H1 (cell line): ENCODE results near the gene SMCHD1. TPM values are rescaled to one million over a fixed set of nuclear protein-coding genes. Genes with fewer than 3 reads are reported as not detected.

Experiments used
- CTCF ChIA-PET: fragments of 300-600 bp; sonication (Branson Sonifier 250); formaldehyde crosslinking; loops from one replicate; lab custom pipeline; 2021; ENCODE audit not compliant: partially characterized antibody; lab: Charles Lee
- POLR2A ChIA-PET: fragments of 300-600 bp; sonication (Branson Sonifier 250); formaldehyde crosslinking; loops from one replicate; lab custom pipeline; 2021; ENCODE audit warnings: inconsistent platforms; ENCODE audit not compliant: partially characterized antibody; lab: Charles Lee
- DNase-seq, 2 experiments: peaks; one replicate each; pipeline versions ENCODE4 v3.0.0 to v3.0.0-alpha.2; 2010 to 2022; ENCODE audit warnings: low spot score in 2 of 2, low read depth in 1 of 2, mixed read lengths in 1 of 2
- FAIRE-seq: peaks from 2 replicates; lab custom pipeline; 2011; peaks lifted over from hg19 to GRCh38; lab: Jason Lieb, UNC
- H2AFZ ChIP-seq: 2 replicates; pipeline ENCODE4 v1.8.1; 2012; ENCODE audit warnings: low read length, inconsistent platforms
- H2AK5ac ChIP-seq: 2 replicates; pipeline ENCODE4 v1.6.1; 2013; ENCODE audit warnings: low read depth, low read length
- H2BK120ac ChIP-seq: replicated peaks from 2 replicates; pipeline ENCODE3; 2013; ENCODE audit warnings: low read depth, low read length, inconsistent platforms
- H2BK12ac ChIP-seq: 2 replicates; pipeline ENCODE4 v1.6.1; 2013; ENCODE audit warnings: low read depth, low read length
- H2BK15ac ChIP-seq: 2 replicates; pipeline ENCODE4 v1.6.1; 2013; ENCODE audit warnings: low read length
- H2BK20ac ChIP-seq: 2 replicates; pipeline ENCODE4 v1.6.1; 2013; ENCODE audit warnings: low read length
- H2BK5ac ChIP-seq: 2 replicates; pipeline ENCODE4 v1.6.1; 2013; ENCODE audit warnings: low read depth, low read length
- H3K14ac ChIP-seq: 2 replicates; pipeline ENCODE4 v1.6.1; 2013; ENCODE audit warnings: inconsistent platforms; ENCODE audit not compliant: insufficient read length
- H3K18ac ChIP-seq: 2 replicates; pipeline ENCODE4 v1.6.1; 2013; ENCODE audit warnings: low read length; ENCODE audit errors: extremely low read depth
- H3K23ac ChIP-seq: 2 replicates; pipeline ENCODE4 v1.6.1; 2013; ENCODE audit warnings: inconsistent platforms; ENCODE audit not compliant: insufficient read length
- H3K23me2 ChIP-seq: 2 replicates; pipeline ENCODE4 v1.6.1; 2013; ENCODE audit warnings: low read depth, low read length
- H3K27ac ChIP-seq: 2 replicates; pipeline ENCODE4 v1.6.1; 2011; ENCODE audit warnings: low read depth, low read length, inconsistent platforms
- H3K27me3 ChIP-seq, 4 experiments: replicated peaks in 1 of 4; 1 replicate in 1 of 4; 2 replicates in 3 of 4; pipeline versions ENCODE4 v1.6.1 to v1.8.1; 2011 to 2013; ENCODE audit warnings: low read length in 3 of 4, mild to moderate bottlenecking in 3 of 4, inconsistent platforms in 2 of 4, mixed read lengths in 2 of 4, moderate library complexity in 1 of 4; ENCODE audit not compliant: control insufficient read depth in 3 of 4, insufficient read depth in 3 of 4; ENCODE audit errors: extremely low read depth in 1 of 4
- H3K36me3 ChIP-seq, 4 experiments: 2 replicates each; pipeline versions ENCODE4 v1.6.1 to v1.8.1; 2011 to 2013; ENCODE audit warnings: mild to moderate bottlenecking in 4 of 4, low read length in 3 of 4, moderate library complexity in 2 of 4, control low read depth in 1 of 4, inconsistent platforms in 1 of 4; ENCODE audit not compliant: insufficient read depth in 4 of 4, control insufficient read depth in 2 of 4
- H3K4ac ChIP-seq: replicated peaks from 2 replicates; pipeline ENCODE3; 2013; ENCODE audit warnings: low read length, low read depth, mixed read lengths, inconsistent platforms; ENCODE audit not compliant: insufficient read length
- H3K4me1 ChIP-seq, 4 experiments: replicated peaks in 1 of 4; 1 replicate in 1 of 4; 2 replicates in 3 of 4; pipeline versions ENCODE4 v1.6.1 to v1.8.1; 2011 to 2013; ENCODE audit warnings: low read length in 3 of 4, inconsistent platforms in 2 of 4, mixed read lengths in 1 of 4; ENCODE audit not compliant: insufficient read depth in 4 of 4, control insufficient read depth in 3 of 4
- H3K4me2 ChIP-seq, 2 experiments: 2 replicates each; pipeline versions ENCODE4 v1.6.1 to v1.8.1; 2011 to 2013; ENCODE audit warnings: low read depth in 2 of 2, low read length in 2 of 2, control low read depth in 1 of 2, inconsistent platforms in 1 of 2, mild to moderate bottlenecking in 1 of 2; ENCODE audit not compliant: insufficient read depth in 1 of 2
- H3K4me3 ChIP-seq, 4 experiments: fragments of 200-600, 300-600 bp in 1 of 4; sonication (generic), shearing (Covaris generic), sonication (Bioruptor Twin) in 1 of 4; 2 replicates each; pipeline versions ENCODE4 v1.5.1 to v1.8.1; 2011 to 2016; ENCODE audit warnings: low read length in 4 of 4, low read depth in 3 of 4, control low read depth in 2 of 4, inconsistent platforms in 2 of 4, mild to moderate bottlenecking in 2 of 4, mixed read lengths in 1 of 4, moderate library complexity in 1 of 4; ENCODE audit not compliant: insufficient read depth in 2 of 4; ENCODE audit errors: extremely low read depth in 1 of 4
- H3K56ac ChIP-seq: replicated peaks from 2 replicates; pipeline ENCODE3; 2013; ENCODE audit warnings: low read depth, mild to moderate bottlenecking, mixed read lengths, low read length, inconsistent platforms; ENCODE audit not compliant: insufficient read length
- H3K79me1 ChIP-seq: 2 replicates; pipeline ENCODE4 v1.6.1; 2013; ENCODE audit warnings: low read depth, low read length, control low read depth
- H3K79me2 ChIP-seq, 2 experiments: 2 replicates each; pipeline versions ENCODE4 v1.6.1 to v1.8.1; 2012 to 2013; ENCODE audit warnings: low read length in 2 of 2, mild to moderate bottlenecking in 2 of 2, inconsistent platforms in 1 of 2; ENCODE audit not compliant: insufficient read depth in 2 of 2, control insufficient read depth in 1 of 2
- H3K9ac ChIP-seq, 4 experiments: replicated peaks in 1 of 4; 1 replicate in 1 of 4; 2 replicates in 3 of 4; pipeline versions ENCODE4 v1.6.1 to v1.8.1; 2011 to 2013; ENCODE audit warnings: low read depth in 3 of 4, low read length in 3 of 4, control low read depth in 2 of 4, mild to moderate bottlenecking in 2 of 4, moderate library complexity in 2 of 4, inconsistent platforms in 1 of 4; ENCODE audit errors: extremely low read depth in 1 of 4
- H3K9me3 ChIP-seq, 2 experiments: 2 replicates each; pipeline versions ENCODE4 v1.6.1 to v1.8.1; 2012 to 2013; ENCODE audit warnings: mild to moderate bottlenecking in 2 of 2, moderate library complexity in 2 of 2, control low read depth in 1 of 2, inconsistent platforms in 1 of 2, low read depth in 1 of 2, low read length in 1 of 2, mixed read lengths in 1 of 2; ENCODE audit not compliant: insufficient read depth in 2 of 2
- H4K20me1 ChIP-seq, 2 experiments: replicated peaks in 1 of 2; 2 replicates each; pipeline versions ENCODE3 to v1.8.1; 2011 to 2013; ENCODE audit warnings: inconsistent platforms in 2 of 2, low read length in 2 of 2, mild to moderate bottlenecking in 1 of 2; ENCODE audit not compliant: insufficient read depth in 2 of 2, control insufficient read depth in 1 of 2
- H4K5ac ChIP-seq: 2 replicates; pipeline ENCODE4 v1.6.1; 2013; ENCODE audit warnings: low read length, low read depth, mixed read lengths, inconsistent platforms; ENCODE audit not compliant: insufficient read length
- H4K8ac ChIP-seq: 2 replicates; pipeline ENCODE4 v1.8.0; 2013; ENCODE audit warnings: mild to moderate bottlenecking, moderate library complexity, low read length, inconsistent platforms; ENCODE audit not compliant: insufficient read depth; ENCODE audit errors: extremely low read depth
- H4K91ac ChIP-seq: replicated peaks from 2 replicates; pipeline ENCODE3; 2013; ENCODE audit warnings: low read length, mixed read lengths, inconsistent platforms; ENCODE audit not compliant: insufficient read length
- ASH2L ChIP-seq: fragments of 200-600, 300-600 bp; sonication (generic); IDR thresholded peaks from one replicate; pipeline ENCODE4 v1.7.1; 2017; ENCODE audit warnings: low read length
- CBX5 ChIP-seq: fragments of 300-800, 300-1000 bp; sonication (generic); IDR thresholded peaks from 2 replicates; pipeline ENCODE4 v1.7.1; 2016; ENCODE audit warnings: antibody characterized with exemption, low read length, low read depth
- SP1 ChIP-seq: IDR thresholded peaks from 2 replicates; pipeline ENCODE4 v1.6.1; 2011; ENCODE audit warnings: low read depth, low read length
- WGBS, 2 experiments: shearing (Covaris generic) in 1 of 2; methylation state at CpG; one replicate each; pipeline versions ENCODE4 v1.1.6 to v1.1.7; 2013 to 2015; ENCODE audit warnings: low lambda C conversion rate in 2 of 2, mixed read lengths in 2 of 2, inconsistent platforms in 1 of 2, low coverage in 1 of 2, missing lambda C conversion rate in 1 of 2; ENCODE audit not compliant: insufficient replicate concordance in 2 of 2, insufficient coverage in 1 of 2, insufficient read length in 1 of 2; ENCODE audit errors: extremely low coverage in 1 of 2, missing lambda C conversion rate in 1 of 2; 5-methylcytosine and 5-hydroxymethylcytosine counted together
- polyA plus RNA-seq, 7 experiments: library from polyadenylated mRNA; depleted of rRNA in 3 of 7; stranded (reverse) in 5 of 7; unstranded in 2 of 7; fragments of >200 nt in 5 of 7; fragments of 200-250 nt in 2 of 7; gene quantifications; 1 replicate in 5 of 7; 2 replicates in 1 of 7; 4 replicates in 1 of 7; pipeline versions ENCODE4 v1.2.1 to v1.2.3, GENCODE V29; 2011 to 2013; ENCODE audit warnings: missing spikeins in 2 of 7, mixed read lengths in 2 of 7
- total RNA-seq: library from RNA; stranded (reverse); fragmentation: NEBNext Ultra II Directional; extraction: Animal tissue kit (Norgen Biotek cat#: 25700); gene quantifications from 2 replicates; pipeline ENCODE4 v1.2.1, GENCODE V29; 2021
- TF ChIP-seq, protein P1 (sequence below): IDR thresholded peaks from 2 replicates; pipeline ENCODE4 v1.6.1; 2012; ENCODE audit warnings: inconsistent platforms

SMCHD1 gene
- total and polyA plus RNA-seq, 2 of the 8 experiments (the other 6 are each of a cell fraction or from before 2014, with no cell fraction given), result 9.3 to 32.0 TPM

DNA sequence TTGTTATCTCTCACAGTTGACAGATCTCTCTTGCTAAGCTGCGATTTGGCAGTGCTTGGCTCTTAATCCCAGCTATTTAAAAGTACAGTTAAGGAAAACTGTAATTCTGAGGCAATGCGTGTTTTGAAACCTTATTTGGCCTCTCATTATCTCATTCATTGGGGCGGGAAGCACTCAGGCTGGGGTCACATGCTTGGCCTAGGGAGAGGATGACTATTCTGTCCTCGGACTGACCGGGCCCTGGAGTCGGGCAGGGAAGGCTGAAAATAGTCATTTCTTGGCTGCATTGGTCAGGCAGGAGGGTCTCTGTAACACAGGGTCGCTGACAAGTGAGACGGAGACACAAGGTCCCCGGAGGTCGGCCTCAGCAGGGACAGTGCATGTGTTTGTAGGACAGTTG, 171.1 kb downstream of the SMCHD1 start:
- Histone ChIP-seq H3K79me2 (no peaks in the 10 kb centered on the region), H3K18ac (no peak overlapping the region; the same call in 1 of the 2 replicates), H3K4ac (no peak overlapping the region), H2AK5ac (no peak overlapping the region), H2BK120ac (no peak overlapping the region), H4K91ac (no peak overlapping the region), H2BK5ac (no peak overlapping the region; the same call in 1 of the 2 replicates), H3K4me2 (no peak overlapping the region), H2BK20ac (no peak overlapping the region), H3K36me3 (no peaks in the 10 kb centered on the region), H4K8ac (no peak overlapping the region), H3K27ac (no peak overlapping the region), H2BK12ac (no peak overlapping the region), H3K27me3 (no peaks in the 10 kb centered on the region), H3K9ac (no peak overlapping the region; a peak in 1 of 7 replicates), H2AFZ (peak overlapping the region; percentile 49; the same call in 1 of the 2 replicates), H3K4me1 (no peaks in the 10 kb centered on the region), H2BK15ac (no peak overlapping the region), H3K23me2 (no peaks in the 10 kb centered on the region), H3K14ac (no peak overlapping the region), H4K20me1 (no peaks in the 10 kb centered on the region), H3K4me3 (no peak overlapping the region), H4K5ac (no peak overlapping the region), H3K56ac (no peak overlapping the region), H3K79me1 (no peaks in the 10 kb centered on the region), H3K9me3 (no peaks in the 10 kb centered on the region), H3K23ac (no peak overlapping the region)
- CTCF ChIA-PET, result interaction anchor here (1.2 kb wide), 1 partner anchor 10 kb away, joined by 3 read pairs; no protein-coding TSS in a partner anchor
- 83% methylated on average over 10 of the region's 10 CpGs; no CpG with 5 or more reads in 1 of the 2 experiments for WGBS, 2 experiments
- DNase-seq (no peak), FAIRE-seq (no peak)
- POLR2A ChIA-PET, result interaction anchor here (1.1 kb wide), 1 partner anchor 35 kb away, joined by 3 read pairs; no protein-coding TSS in a partner anchor
- TF ChIP-seq SP1 (no peak), CBX5 (no peak), ASH2L (no peak)
- TF ChIP-seq, protein P1, sequence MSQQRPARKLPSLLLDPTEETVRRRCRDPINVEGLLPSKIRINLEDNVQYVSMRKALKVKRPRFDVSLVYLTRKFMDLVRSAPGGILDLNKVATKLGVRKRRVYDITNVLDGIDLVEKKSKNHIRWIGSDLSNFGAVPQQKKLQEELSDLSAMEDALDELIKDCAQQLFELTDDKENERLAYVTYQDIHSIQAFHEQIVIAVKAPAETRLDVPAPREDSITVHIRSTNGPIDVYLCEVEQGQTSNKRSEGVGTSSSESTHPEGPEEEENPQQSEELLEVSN, result peak; percentile 65
